NAMALWA (cell line): Measurements from ENCODE around the gene HEATR5A.
"Not testable (repeated sequence)": the region's sequence is repeated elsewhere in the genome, so short reads cannot be mapped to it uniquely, and the experiment has no call there.

Experiments
- DNase-seq: peaks from one replicate; pipeline ENCODE4 v3.0.0-alpha.2; 2015; ENCODE audit warnings: low spot score

Gene HEATR5A

GRCh38 chr14:31420319-31421111, at the start of gene HEATR5A:
Gene HEATR5A (minus strand): TSS chr14:31420550. CDS start chr14:31402975, 17,575 bp downstream.
- DNase-seq: peak; percentile 91

- no peak for DNase-seq
Measured at GRCh38 chr14:31466554-31466953, 46.2 kb upstream of the HEATR5A start.

GRCh38 chr14:31465111-31465510, 44.8 kb upstream of the HEATR5A start:
- peak; percentile 14 for DNase-seq

GRCh38 chr14:31462450-31462849, 42.1 kb upstream of the HEATR5A start:
- DNase-seq: not testable (repeated sequence)

- no peak for DNase-seq
Measured at GRCh38 chr14:31461545-31461944, 41.2 kb upstream of the HEATR5A start.

GRCh38 chr14:31457665-31458659, 37.6 kb upstream of the HEATR5A start:
- peak; percentile 9 for DNase-seq

GRCh38 chr14:31456841-31457664, 36.7 kb upstream of the HEATR5A start, which contains the start of gene DTD2:
Gene DTD2 (minus strand): TSS chr14:31457506. CDS start chr14:31457393, 113 bp downstream.
- peak; percentile 97 for DNase-seq

GRCh38 chr14:31449971-31450610, 29.7 kb upstream of the HEATR5A start:
- peak; percentile 72 for DNase-seq

GRCh38 chr14:31449136-31449535, 28.8 kb upstream of the HEATR5A start:
- DNase-seq: no peak

GRCh38 chr14:31445703-31446102, 25.4 kb upstream of the HEATR5A start:
- DNase-seq: no peak

GRCh38 chr14:31442284-31442683, 21.9 kb upstream of the HEATR5A start:
- DNase-seq: no peak

- no peak for DNase-seq
Measured at GRCh38 chr14:31441273-31442111, 21.1 kb upstream of the HEATR5A start.

GRCh38 chr14:31440280-31440679, 19.9 kb upstream of the HEATR5A start:
- DNase-seq: no peak

GRCh38 chr14:31439561-31439960, 19.2 kb upstream of the HEATR5A start:
- DNase-seq: no peak

GRCh38 chr14:31437045-31437691, 16.8 kb upstream of the HEATR5A start:
- DNase-seq: not testable (repeated sequence)

GRCh38 chr14:31435276-31435675, 14.9 kb upstream of the HEATR5A start:
- no peak for DNase-seq

GRCh38 chr14:31430634-31431264, 10.4 kb upstream of the HEATR5A start:
- DNase-seq: no peak

GRCh38 chr14:31429791-31430190, 9.4 kb upstream of the HEATR5A start:
- no peak for DNase-seq

- no peak for DNase-seq
Measured at GRCh38 chr14:31428011-31428410, 7.7 kb upstream of the HEATR5A start.
